ENCODE measurements around the gene GSTM1. TPM values are rescaled to one million over a fixed set of nuclear protein-coding genes. Genes with fewer than 3 reads are reported as not detected.
"Not testable (repeated sequence)": the region's sequence is repeated elsewhere in the genome, so short reads cannot be mapped to it uniquely, and the experiment has no call there.

GSTM1 gene
- total RNA-seq, 4 donors from 2014 or later = 23.1 TPM; not detected in 3

DNA sequence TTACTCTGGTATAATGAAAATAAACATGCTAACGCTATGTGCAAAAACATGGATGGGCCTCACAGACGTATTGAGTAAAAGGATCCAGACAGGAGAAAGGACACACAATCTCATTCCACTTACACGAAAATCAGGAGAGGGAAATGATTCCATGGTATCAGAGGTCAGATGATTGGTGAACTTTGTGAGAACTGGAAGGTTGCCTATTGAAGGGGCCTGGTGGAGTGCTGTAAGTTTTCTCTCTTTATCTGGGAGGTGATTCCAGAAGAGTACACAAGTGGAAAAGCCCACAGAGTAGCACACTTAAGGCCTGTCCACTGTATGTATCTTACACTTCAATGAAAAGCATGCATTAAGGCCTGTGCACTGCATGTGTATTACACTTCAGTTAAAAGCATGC, 10.2 kb upstream of the GSTM1 start:
- DNase-seq (ENCODE audit: extremely low spot score) = peak; percentile 21
- WGBS = 71% methylated on average over 3 of the region's 3 CpGs
- Histone ChIP-seq H3K4me1 (no peaks in the 10 kb centered on the region), H3K36me3 (peaks cover 0 to 25% (median 9%) of the 10 kb centered on the region in 4 donors), H3K9me3 (no peaks in the 10 kb centered on the region), H3K27ac (replicated peaks in 1 of 4) (no peak overlapping the region), H3K4me3 (no peak overlapping the region), H3K27me3 (no peaks in the 10 kb centered on the region)
- intact Hi-C loops (cut with DNase I) = no loop called here
- TF ChIP-seq POLR2AphosphoS5 (IDR thresholded peaks at IDR 0.05) = no peak
- no peak for TF ChIP-seq POLR2A (IDR thresholded peaks at IDR 0.05; ENCODE audit: low read depth)
- no peak for TF ChIP-seq EP300 (IDR thresholded peaks at IDR 0.05)
- TF ChIP-seq CTCF (IDR thresholded peaks at IDR 0.05) = no peak

DNA sequence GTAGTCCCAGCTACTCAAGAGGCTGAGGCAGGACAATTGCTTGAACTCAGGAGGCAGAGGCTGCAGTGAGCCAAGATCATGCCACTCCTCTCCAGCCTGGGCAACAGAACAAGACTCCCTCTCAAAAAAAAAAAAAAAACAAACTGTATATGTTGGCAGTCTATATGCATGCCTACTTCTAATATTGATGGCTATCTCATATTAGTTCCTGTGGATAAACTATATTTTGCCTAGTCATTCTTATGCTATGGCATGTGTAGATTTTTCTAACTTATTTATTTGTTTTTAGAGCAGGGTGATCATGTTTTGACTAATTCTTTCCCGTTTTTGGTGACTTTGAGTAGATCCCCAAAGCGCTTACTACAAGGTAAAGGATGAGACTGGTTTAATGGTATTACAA, 9.0 kb upstream of the GSTM1 start:
- H3K27ac ChIP-seq (replicated peaks in 1 of 4); H3K4me3 ChIP-seq; H3K27me3 ChIP-seq; DNase-seq (ENCODE audit: extremely low spot score); H3K4me1 ChIP-seq; H3K9me3 ChIP-seq; intact Hi-C loops (cut with DNase I): not testable (repeated sequence)
- 89% methylated on average over 2 of the region's 2 CpGs for WGBS
- H3K36me3 ChIP-seq = peaks cover 0 to 13% (median 3%) of the 10 kb centered on the region in 4 donors

DNA sequence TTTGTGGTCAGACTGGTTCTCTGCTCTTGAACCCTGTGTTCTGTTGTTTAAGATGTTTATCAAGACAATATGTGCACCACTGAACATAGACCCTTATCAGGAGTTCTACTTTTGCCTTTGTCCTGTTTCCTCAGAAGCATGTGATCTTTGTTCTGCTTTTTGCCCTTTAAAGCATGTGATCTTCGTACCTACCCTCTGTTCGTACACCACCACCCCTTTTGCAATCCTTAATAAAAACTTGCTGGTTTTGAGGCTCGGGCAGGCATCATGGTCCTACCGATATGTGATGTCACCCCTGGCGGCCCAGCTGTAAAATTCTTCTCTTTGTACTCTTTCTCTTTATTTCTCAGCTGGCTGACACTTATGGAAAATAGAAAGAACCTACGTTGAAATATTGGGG, 2.8 kb upstream of the GSTM1 start:
- intact Hi-C loops (cut with DNase I) = loop anchor here (5.0 kb wide), 1 partner anchor 42 kb away; no protein-coding TSS in a partner anchor

GRCh38 chr1:109685399-109685798, 2.2 kb upstream of the GSTM1 start:
- H3K27ac ChIP-seq (replicated peaks in 1 of 4); H3K4me3 ChIP-seq; H3K27me3 ChIP-seq; H3K4me1 ChIP-seq; DNase-seq (ENCODE audit: extremely low spot score); H3K9me3 ChIP-seq; H3K36me3 ChIP-seq: not testable (repeated sequence)
- no CpG with 5 or more reads among the region's 1 CpG for WGBS
- intact Hi-C loops (cut with DNase I) = loop anchor here (5.0 kb wide), 1 partner anchor 43 kb away; no protein-coding TSS in a partner anchor

More for the DNA sequence above, 2.8 kb upstream of the GSTM1 start:
- H3K4me1 ChIP-seq; H3K27ac ChIP-seq (replicated peaks in 1 of 4); H3K4me3 ChIP-seq; H3K27me3 ChIP-seq; H3K36me3 ChIP-seq; H3K9me3 ChIP-seq; DNase-seq (ENCODE audit: extremely low spot score): not testable (repeated sequence)
- WGBS = no CpG with 5 or more reads among the region's 6 CpGs

GRCh38 chr1:109685890-109686289, 1.7 kb upstream of the GSTM1 start:
- not testable (repeated sequence) for H3K27ac ChIP-seq (replicated peaks in 1 of 4); DNase-seq (ENCODE audit: extremely low spot score); H3K4me3 ChIP-seq; H3K9me3 ChIP-seq; H3K27me3 ChIP-seq; H3K4me1 ChIP-seq; H3K36me3 ChIP-seq
- intact Hi-C loops (cut with DNase I) = loop anchor here (5.0 kb wide), 1 partner anchor 44 kb away; no protein-coding TSS in a partner anchor
- no CpG with 5 or more reads among the region's 4 CpGs for WGBS

- Histone ChIP-seq H3K27ac (replicated peaks in 1 of 4) (peak overlapping the region in 1 of 4 donors; percentile 71), H3K4me3 (peak overlapping the region in 1 of 4 donors; percentile 64)
- not testable (repeated sequence) for H3K36me3 ChIP-seq, H3K9me3 ChIP-seq, H3K27me3 ChIP-seq, H3K4me1 ChIP-seq
- no CpG with 5 or more reads among the region's 11 CpGs for WGBS
- DNase-seq (ENCODE audit: extremely low spot score) = peak; percentile 4
- intact Hi-C loops (cut with DNase I) = loop anchor here (5.0 kb wide), 1 partner anchor 45 kb away; no protein-coding TSS in a partner anchor
Measured at GRCh38 chr1:109687109-109687508, 508 bp upstream of the GSTM1 start.

GRCh38 chr1:109689844-109690405, 2.3 kb downstream of the GSTM1 start:
- intact Hi-C loops (cut with DNase I) = loop anchor here (5.0 kb wide), 1 partner anchor 48 kb away; no protein-coding TSS in a partner anchor
- no peaks in the 10 kb centered on the region for H3K4me1 ChIP-seq
- TF ChIP-seq CTCF (IDR thresholded peaks at IDR 0.05) (no peak), EP300 (IDR thresholded peaks at IDR 0.05) (no peak), POLR2A (IDR thresholded peaks at IDR 0.05; ENCODE audit: low read depth) (no peak), POLR2AphosphoS5 (IDR thresholded peaks at IDR 0.05) (no peak)
- no peaks in the 10 kb centered on the region for H3K36me3 ChIP-seq
- no peak for DNase-seq (ENCODE audit: extremely low spot score)
- no peaks in the 10 kb centered on the region for H3K9me3 ChIP-seq
- WGBS = no CpG with 5 or more reads among the region's 6 CpGs
- H3K27ac ChIP-seq (replicated peaks in 1 of 4) = no peak overlapping the region
- H3K4me3 ChIP-seq = no peak overlapping the region
- H3K27me3 ChIP-seq = no peaks in the 10 kb centered on the region
